ENCODE data around the gene SGCA. TPM values are rescaled to one million over a fixed set of nuclear protein-coding genes. Genes with fewer than 3 reads are reported as not detected.

SGCA gene
- total and polyA plus RNA-seq, 2 of the 13 experiments (the other 11 are each of a cell fraction or from before 2014, with no cell fraction given): not detected

GRCh38 chr17:50200457-50201275 lies 34.9 kb downstream of the SGCA start (continued):
- TF ChIP-seq RBM39 (IDR thresholded peaks at IDR 0.05; ENCODE audit: low read depth, low read length, poor library complexity, severe bottlenecking): peak; percentile 67
- TF ChIP-seq ZNF275 (CRISPR knock-in tag; IDR thresholded peaks at IDR 0.05; ENCODE audit: borderline replicate concordance): 0 out of 2 replicates have a peak, but pooled peaks have one; percentile 60
- TF ChIP-seq MEIS1 (CRISPR knock-in tag; IDR thresholded peaks at IDR 0.05; ENCODE audit: borderline replicate concordance): peak; percentile 77; the same call in 1 of the 2 replicates
- TF ChIP-seq SAP130 (CRISPR knock-in tag; IDR thresholded peaks at IDR 0.05; ENCODE audit: low read depth): peak; percentile 28; the same call in 1 of the 2 replicates
- TF ChIP-seq ZNF792 (CRISPR knock-in tag; IDR thresholded peaks at IDR 0.05): 0 out of 2 replicates have a peak, but pooled peaks have one; percentile 29
- TF ChIP-seq, protein P1, sequence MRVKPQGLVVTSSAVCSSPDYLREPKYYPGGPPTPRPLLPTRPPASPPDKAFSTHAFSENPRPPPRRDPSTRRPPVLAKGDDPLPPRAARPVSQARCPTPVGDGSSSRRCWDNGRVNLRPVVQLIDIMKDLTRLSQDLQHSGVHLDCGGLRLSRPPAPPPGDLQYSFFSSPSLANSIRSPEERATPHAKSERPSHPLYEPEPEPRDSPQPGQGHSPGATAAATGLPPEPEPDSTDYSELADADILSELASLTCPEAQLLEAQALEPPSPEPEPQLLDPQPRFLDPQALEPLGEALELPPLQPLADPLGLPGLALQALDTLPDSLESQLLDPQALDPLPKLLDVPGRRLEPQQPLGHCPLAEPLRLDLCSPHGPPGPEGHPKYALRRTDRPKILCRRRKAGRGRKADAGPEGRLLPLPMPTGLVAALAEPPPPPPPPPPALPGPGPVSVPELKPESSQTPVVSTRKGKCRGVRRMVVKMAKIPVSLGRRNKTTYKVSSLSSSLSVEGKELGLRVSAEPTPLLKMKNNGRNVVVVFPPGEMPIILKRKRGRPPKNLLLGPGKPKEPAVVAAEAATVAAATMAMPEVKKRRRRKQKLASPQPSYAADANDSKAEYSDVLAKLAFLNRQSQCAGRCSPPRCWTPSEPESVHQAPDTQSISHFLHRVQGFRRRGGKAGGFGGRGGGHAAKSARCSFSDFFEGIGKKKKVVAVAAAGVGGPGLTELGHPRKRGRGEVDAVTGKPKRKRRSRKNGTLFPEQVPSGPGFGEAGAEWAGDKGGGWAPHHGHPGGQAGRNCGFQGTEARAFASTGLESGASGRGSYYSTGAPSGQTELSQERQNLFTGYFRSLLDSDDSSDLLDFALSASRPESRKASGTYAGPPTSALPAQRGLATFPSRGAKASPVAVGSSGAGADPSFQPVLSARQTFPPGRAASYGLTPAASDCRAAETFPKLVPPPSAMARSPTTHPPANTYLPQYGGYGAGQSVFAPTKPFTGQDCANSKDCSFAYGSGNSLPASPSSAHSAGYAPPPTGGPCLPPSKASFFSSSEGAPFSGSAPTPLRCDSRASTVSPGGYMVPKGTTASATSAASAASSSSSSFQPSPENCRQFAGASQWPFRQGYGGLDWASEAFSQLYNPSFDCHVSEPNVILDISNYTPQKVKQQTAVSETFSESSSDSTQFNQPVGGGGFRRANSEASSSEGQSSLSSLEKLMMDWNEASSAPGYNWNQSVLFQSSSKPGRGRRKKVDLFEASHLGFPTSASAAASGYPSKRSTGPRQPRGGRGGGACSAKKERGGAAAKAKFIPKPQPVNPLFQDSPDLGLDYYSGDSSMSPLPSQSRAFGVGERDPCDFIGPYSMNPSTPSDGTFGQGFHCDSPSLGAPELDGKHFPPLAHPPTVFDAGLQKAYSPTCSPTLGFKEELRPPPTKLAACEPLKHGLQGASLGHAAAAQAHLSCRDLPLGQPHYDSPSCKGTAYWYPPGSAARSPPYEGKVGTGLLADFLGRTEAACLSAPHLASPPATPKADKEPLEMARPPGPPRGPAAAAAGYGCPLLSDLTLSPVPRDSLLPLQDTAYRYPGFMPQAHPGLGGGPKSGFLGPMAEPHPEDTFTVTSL (CRISPR knock-in tag; IDR thresholded peaks at IDR 0.05; ENCODE audit: borderline replicate concordance): no peak
- TF ChIP-seq FOSL2 (CRISPR knock-in tag; IDR thresholded peaks at IDR 0.05): no peak; the same call in 1 of the 2 replicates
- no peak for TF ChIP-seq GFI1 (CRISPR knock-in tag; IDR thresholded peaks at IDR 0.05; ENCODE audit: borderline replicate concordance)
- TF ChIP-seq MAFF (IDR thresholded peaks at IDR 0.05; ENCODE audit: low read depth, low read length): no peak
- TF ChIP-seq, protein P2, sequence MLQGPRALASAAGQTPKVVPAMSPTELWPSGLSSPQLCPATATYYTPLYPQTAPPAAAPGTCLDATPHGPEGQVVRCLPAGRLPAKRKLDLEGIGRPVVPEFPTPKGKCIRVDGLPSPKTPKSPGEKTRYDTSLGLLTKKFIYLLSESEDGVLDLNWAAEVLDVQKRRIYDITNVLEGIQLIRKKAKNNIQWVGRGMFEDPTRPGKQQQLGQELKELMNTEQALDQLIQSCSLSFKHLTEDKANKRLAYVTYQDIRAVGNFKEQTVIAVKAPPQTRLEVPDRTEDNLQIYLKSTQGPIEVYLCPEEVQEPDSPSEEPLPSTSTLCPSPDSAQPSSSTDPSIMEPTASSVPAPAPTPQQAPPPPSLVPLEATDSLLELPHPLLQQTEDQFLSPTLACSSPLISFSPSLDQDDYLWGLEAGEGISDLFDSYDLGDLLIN (CRISPR knock-in tag; IDR thresholded peaks at IDR 0.05; ENCODE audit: borderline replicate concordance): no peak
- TF ChIP-seq TEF (CRISPR knock-in tag; IDR thresholded peaks at IDR 0.05): no peak
- TF ChIP-seq ARID4A (CRISPR knock-in tag; IDR thresholded peaks at IDR 0.05; ENCODE audit: borderline replicate concordance): no peak; the same call in 1 of the 2 replicates
- no peak for TF ChIP-seq ZNF441 (CRISPR knock-in tag; IDR thresholded peaks at IDR 0.05; ENCODE audit: borderline replicate concordance)
- no peak for TF ChIP-seq ZNF530 (CRISPR knock-in tag; IDR thresholded peaks at IDR 0.05; ENCODE audit: low read depth)
